IPS-20b (cell line): ENCODE data around the gene STX18.
"Not testable (repeated sequence)": the region's sequence is repeated elsewhere in the genome, so short reads cannot be mapped to it uniquely, and the experiment has no call there.

Source experiments
- H3K27ac ChIP-seq: one replicate; pipeline ENCODE4 v1.5.1; 2013; ENCODE audit warnings: low read length
- H3K27me3 ChIP-seq: 2 replicates; pipeline ENCODE4 v1.6.1; 2013; ENCODE audit warnings: mild to moderate bottlenecking, low read length, inconsistent platforms; ENCODE audit not compliant: insufficient read depth
- H3K36me3 ChIP-seq: 2 replicates; pipeline ENCODE4 v1.6.1; 2013; ENCODE audit warnings: low read depth, mild to moderate bottlenecking, inconsistent platforms, low read length, moderate library complexity; ENCODE audit not compliant: insufficient read depth
- H3K4me1 ChIP-seq: 2 replicates; pipeline ENCODE4 v1.6.1; 2013; ENCODE audit warnings: mild to moderate bottlenecking, control low read depth, inconsistent platforms, low read length, moderate library complexity; ENCODE audit not compliant: insufficient read depth
- H3K4me3 ChIP-seq: 2 replicates; pipeline ENCODE4 v1.5.1; 2013; ENCODE audit warnings: mild to moderate bottlenecking, low read length, inconsistent platforms
- H3K9ac ChIP-seq: 2 replicates; pipeline ENCODE4 v1.6.1; 2013; ENCODE audit warnings: low read depth, mild to moderate bottlenecking, inconsistent platforms, low read length, moderate library complexity
- H3K9me3 ChIP-seq: 2 replicates; pipeline ENCODE4 v1.6.1; 2013; ENCODE audit warnings: mild to moderate bottlenecking, low read depth, low read length, inconsistent platforms; ENCODE audit not compliant: insufficient read depth

The STX18 gene

DNA sequence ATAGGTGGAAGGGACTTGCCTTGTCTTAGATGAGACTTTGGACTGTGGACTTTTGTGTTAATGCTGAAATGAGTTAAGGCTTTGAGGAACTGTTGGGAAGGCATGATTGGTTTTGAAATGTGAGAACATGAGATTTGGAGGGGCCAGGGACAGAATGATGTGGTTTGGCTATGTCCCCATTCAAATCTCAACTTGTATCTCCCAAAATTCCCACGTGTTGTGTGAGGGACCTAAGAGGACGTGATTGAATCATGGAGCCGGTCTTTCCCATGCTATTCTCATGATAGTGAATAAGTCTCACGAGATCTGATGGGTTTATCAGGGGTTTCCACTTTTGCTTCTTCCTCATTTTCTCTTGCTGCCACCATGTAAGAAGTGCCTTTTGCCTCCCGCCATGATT, 10.2 kb upstream of the STX18 start:
- H3K4me3 ChIP-seq, H3K4me1 ChIP-seq, H3K9me3 ChIP-seq, H3K27ac ChIP-seq, H3K27me3 ChIP-seq, H3K9ac ChIP-seq: not testable (repeated sequence)
- peaks cover 75% of the 10 kb centered on the region for H3K36me3 ChIP-seq

GRCh38 chr4:4550161-4550560, 8.3 kb upstream of the STX18 start:
- not testable (repeated sequence) for H3K4me1 ChIP-seq, H3K9ac ChIP-seq, H3K27me3 ChIP-seq, H3K4me3 ChIP-seq, H3K9me3 ChIP-seq, H3K27ac ChIP-seq
- peaks cover 79% of the 10 kb centered on the region for H3K36me3 ChIP-seq

DNA sequence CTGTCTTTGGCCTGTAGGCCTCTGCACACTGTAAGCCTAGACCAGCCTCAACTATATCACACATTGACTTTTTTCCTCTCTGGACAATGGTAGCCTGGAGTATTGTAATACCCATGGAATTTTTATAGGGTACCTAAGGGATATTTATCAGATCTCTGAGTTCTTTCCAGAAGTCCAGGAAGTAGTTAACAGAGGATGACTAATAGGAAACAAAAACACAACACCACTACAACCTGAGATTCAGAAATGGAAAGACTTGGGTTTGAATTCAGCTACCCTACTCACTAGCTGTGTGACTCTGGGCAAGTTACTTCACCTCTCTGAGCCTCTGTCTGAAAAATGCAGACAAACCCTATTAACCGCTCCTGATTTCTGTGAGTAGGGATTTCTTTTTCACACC, 7.7 kb upstream of the STX18 start:
- no peak overlapping the region for H3K4me3 ChIP-seq
- no peaks in the 10 kb centered on the region for H3K4me1 ChIP-seq
- no peaks in the 10 kb centered on the region for H3K27me3 ChIP-seq
- H3K27ac ChIP-seq = no peak overlapping the region
- peaks cover 81% of the 10 kb centered on the region for H3K36me3 ChIP-seq
- no peak overlapping the region for H3K9ac ChIP-seq
- H3K9me3 ChIP-seq = no peaks in the 10 kb centered on the region

DNA sequence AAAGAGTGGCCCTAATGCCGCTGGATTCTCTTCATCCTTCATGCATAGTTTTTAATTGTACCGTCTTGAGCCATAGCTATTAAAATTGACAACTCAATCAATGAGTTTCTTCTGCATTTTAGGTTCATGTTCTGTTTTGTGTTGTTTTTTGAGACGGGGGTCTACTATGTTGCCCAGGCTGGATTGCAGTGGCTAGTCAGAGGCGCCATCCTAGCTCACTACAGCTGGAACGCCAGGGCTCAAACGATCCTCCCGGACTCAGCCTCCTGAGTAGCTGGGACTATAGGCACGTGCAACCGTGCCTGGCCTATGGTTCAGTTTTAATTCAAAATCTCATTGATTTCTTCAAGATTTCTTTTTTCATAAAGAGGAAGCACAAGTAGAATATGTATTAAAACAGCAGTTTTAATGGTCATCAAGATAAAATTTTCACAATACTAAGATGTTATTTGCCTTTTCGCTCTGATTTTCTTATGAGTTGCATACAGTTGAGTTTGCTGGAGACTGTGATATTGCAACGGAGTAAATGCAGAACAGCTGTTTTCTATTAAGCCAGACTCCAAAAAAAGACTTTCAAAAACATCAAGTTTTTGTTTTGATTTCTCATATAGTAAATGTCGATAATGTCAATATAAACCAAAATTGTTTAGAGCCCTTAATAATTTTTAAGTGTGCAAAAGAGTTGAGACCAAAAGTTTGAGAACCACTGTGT, 1.1 kb upstream of the STX18 start:
- Histone ChIP-seq H3K9me3 (no peaks in the 10 kb centered on the region), H3K27me3 (no peaks in the 10 kb centered on the region), H3K9ac (peak overlapping the region; percentile 93; the same call in 1 of the 2 replicates), H3K27ac (no peak overlapping the region), H3K4me1 (peaks cover 3% of the 10 kb centered on the region; the same call in 1 of the 2 replicates), H3K4me3 (peak overlapping the region; percentile 94), H3K36me3 (peaks cover 27% of the 10 kb centered on the region)

GRCh38 chr4:4541040-4541631, 712 bp downstream of the STX18 start:
- peaks cover 3% of the 10 kb centered on the region; the same call in 1 of the 2 replicates for H3K4me1 ChIP-seq
- H3K36me3 ChIP-seq = peaks cover 11% of the 10 kb centered on the region; the same call in 1 of the 2 replicates
- no peaks in the 10 kb centered on the region for H3K27me3 ChIP-seq
- peak overlapping the region; percentile 93; the same call in 1 of the 2 replicates for H3K9ac ChIP-seq
- peak overlapping the region; percentile 94 for H3K4me3 ChIP-seq
- H3K27ac ChIP-seq = peak overlapping the region; percentile 13
- no peaks in the 10 kb centered on the region for H3K9me3 ChIP-seq

- Histone ChIP-seq H3K9me3 (no peaks in the 10 kb centered on the region), H3K27ac (no peak overlapping the region), H3K9ac (no peak overlapping the region), H3K36me3 (no peaks in the 10 kb centered on the region), H3K27me3 (no peaks in the 10 kb centered on the region), H3K4me3 (no peak overlapping the region), H3K4me1 (peaks cover 3% of the 10 kb centered on the region; the same call in 1 of the 2 replicates)
These were observed 2.4 kb downstream of the STX18 start for GRCh38 chr4:4539481-4539880.

DNA sequence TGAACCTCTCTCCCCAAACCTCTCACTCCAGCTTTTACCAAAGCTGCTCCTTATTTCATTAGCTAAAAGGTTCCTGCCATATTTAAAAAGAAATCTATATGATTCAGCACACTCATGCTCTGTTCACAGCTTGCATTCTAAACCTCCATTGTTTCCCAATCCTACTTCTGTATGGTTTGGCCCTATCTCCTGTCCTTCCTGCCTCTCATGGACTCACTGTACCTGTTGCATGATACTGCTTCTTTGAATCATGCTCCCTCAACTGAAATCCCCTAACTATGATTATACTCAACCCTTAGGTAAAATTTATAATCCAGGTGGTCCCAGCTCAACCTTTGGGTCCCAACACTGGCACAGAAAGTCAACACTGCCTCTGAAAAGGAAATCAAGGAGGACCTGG, 6.3 kb downstream of the STX18 start:
- H3K9ac ChIP-seq = no peak overlapping the region
- H3K9me3 ChIP-seq = no peaks in the 10 kb centered on the region
- H3K27ac ChIP-seq = no peak overlapping the region

GRCh38 chr4:4534515-4535145, 7.2 kb downstream of the STX18 start:
- no peaks in the 10 kb centered on the region for H3K9me3 ChIP-seq
- no peaks in the 10 kb centered on the region for H3K27me3 ChIP-seq
- no peaks in the 10 kb centered on the region for H3K36me3 ChIP-seq
- no peaks in the 10 kb centered on the region for H3K4me1 ChIP-seq
- H3K9ac ChIP-seq = no peak overlapping the region
- H3K4me3 ChIP-seq = no peak overlapping the region
- H3K27ac ChIP-seq = no peak overlapping the region

More for the DNA sequence above, 6.3 kb downstream of the STX18 start:
- H3K4me1 ChIP-seq = 0 out of 2 replicates have a peak, but pooled peaks cover under 1% of the 10 kb centered on the region
- H3K4me3 ChIP-seq = no peak overlapping the region
- H3K36me3 ChIP-seq = no peaks in the 10 kb centered on the region
- H3K27me3 ChIP-seq = no peaks in the 10 kb centered on the region

- H3K9ac ChIP-seq = no peak overlapping the region
- no peaks in the 10 kb centered on the region for H3K27me3 ChIP-seq
- H3K9me3 ChIP-seq = no peaks in the 10 kb centered on the region
- no peaks in the 10 kb centered on the region for H3K36me3 ChIP-seq
- H3K27ac ChIP-seq = no peak overlapping the region
- H3K4me3 ChIP-seq = no peak overlapping the region
- no peaks in the 10 kb centered on the region for H3K4me1 ChIP-seq
These were observed 8.2 kb downstream of the STX18 start for GRCh38 chr4:4533461-4534169.

DNA sequence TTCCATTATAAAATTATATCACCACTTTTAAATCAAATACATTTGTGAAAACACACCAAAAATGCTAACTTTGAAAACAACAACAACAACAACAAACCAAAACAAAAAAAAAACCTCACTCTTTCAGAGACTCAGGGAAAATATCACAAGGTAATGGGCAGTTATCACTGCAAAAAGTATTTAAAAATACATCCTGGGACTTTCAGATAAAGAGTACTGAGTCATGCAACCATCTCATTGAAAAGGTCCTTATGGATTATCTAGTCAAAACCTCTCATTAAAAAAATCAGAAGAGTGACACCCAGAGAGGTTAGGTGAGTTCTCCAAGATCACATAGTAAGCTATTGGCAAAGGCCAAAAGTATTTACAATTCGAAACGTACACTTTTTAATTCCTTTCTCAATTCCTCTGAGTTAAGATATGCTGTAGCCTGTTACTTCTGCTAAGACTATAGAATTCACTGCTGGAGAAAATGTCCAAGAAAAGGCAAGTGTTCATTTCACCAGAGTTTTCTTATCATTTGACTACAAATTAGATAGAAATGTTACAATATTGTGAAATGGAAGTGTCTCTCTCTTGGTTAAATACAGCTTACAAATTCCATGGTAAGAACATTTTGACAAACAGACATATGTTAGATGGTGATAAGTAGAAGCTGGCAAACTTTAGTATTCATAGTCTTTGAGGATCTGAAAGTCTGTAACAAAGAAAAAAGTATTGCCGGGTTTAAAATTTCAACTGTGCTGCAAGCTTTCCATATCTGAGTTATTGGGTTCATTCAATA, 9.3 kb downstream of the STX18 start:
- H3K9ac ChIP-seq = no peak overlapping the region
- H3K27ac ChIP-seq = no peak overlapping the region
- H3K36me3 ChIP-seq = no peaks in the 10 kb centered on the region
- H3K9me3 ChIP-seq = no peaks in the 10 kb centered on the region
- no peaks in the 10 kb centered on the region for H3K27me3 ChIP-seq
- no peak overlapping the region for H3K4me3 ChIP-seq
- no peaks in the 10 kb centered on the region for H3K4me1 ChIP-seq

DNA sequence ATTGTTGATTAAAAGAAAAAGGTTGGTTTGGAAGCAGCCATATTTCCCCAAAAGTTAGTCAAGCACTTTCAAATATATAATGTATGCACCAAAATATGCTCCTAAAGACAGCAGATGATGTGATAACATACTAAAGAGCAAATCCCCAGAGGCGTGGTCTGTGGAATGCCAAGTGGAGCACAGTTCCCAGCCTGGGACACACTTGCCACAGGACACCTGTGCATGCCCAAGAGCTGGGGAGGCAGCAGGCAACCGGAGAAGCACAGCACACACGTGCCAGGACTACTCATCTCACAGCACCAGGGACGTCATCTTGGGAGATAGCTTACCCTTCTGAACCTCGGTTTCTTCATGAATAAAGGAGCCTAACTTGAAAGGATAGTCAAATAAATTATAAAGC, 12.5 kb downstream of the STX18 start:
- no peak overlapping the region for H3K4me3 ChIP-seq
- H3K27me3 ChIP-seq = no peaks in the 10 kb centered on the region
- no peak overlapping the region for H3K27ac ChIP-seq
- no peaks in the 10 kb centered on the region for H3K36me3 ChIP-seq
- no peaks in the 10 kb centered on the region; the same call in 1 of the 2 replicates for H3K4me1 ChIP-seq
- no peaks in the 10 kb centered on the region for H3K9me3 ChIP-seq
- H3K9ac ChIP-seq = no peak overlapping the region
